GM04503 (cell line): ENCODE results near the gene MRM1.

ENCODE experiments used
- DNase-seq: peaks from one replicate; pipeline ENCODE4 v3.0.0-alpha.2; 2012; ENCODE audit warnings: low read depth

MRM1 gene

DNA sequence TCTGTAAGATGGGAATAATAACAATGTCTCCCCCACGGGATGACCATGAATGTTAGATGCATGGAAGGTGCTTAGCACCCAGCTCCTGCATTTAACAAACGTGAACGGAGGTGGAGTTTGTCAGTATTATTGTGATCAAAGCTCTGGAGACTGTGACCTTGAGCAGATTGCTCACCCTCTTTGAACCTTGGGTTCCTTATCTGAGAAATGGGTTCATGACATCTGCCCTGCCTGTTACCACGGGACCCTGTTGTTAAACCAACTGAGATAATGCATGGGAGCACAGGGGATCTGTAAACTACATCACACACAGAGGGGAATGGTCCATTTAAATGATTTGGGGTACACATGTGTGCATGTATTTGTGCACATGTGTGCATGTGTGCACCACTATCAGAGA, 29.6 kb downstream of the MRM1 start:
- no peak for DNase-seq

DNA sequence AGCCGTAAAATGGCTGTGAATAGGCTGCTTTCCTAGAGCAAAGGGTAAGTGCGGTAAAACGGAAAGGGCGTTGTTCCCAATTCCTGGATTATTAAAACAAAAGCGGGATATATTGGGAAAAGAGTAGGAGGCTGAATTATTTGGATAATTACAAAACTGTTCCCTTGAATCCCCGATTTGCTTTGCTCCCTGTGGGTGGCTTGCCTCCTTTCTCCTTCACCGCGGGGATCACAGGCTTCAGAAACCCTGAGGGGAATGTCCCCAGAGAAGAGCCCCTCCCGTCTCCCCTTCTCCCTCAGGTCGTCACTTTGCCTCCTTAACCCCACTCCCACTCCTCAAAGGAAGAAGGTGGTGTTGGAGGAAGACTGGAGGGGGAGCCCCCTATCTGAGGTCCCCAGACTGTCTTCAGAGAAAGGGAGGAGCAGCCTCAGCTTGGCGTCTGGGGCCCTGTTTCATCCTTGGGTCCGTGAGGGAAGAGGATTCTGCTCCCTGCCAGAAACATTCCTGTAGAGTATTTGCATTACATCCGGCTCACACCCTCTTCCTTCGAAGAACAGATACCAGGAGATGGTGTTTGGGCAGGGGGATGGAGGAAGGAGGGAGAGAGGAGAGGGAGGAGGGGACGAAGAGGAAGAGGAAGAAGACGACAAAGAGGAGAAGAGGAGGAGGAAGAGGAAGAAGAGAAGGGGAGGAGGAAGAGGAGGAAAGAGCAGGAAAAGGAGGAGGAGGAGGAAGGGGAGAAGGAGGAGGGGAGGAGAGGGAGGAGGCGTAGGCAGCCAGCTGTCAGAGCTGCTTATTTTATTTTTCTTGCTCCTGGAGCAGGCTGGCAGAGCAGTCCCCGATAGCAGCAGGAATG, 31.8 kb downstream of the MRM1 start:
- no peak for DNase-seq

DNA sequence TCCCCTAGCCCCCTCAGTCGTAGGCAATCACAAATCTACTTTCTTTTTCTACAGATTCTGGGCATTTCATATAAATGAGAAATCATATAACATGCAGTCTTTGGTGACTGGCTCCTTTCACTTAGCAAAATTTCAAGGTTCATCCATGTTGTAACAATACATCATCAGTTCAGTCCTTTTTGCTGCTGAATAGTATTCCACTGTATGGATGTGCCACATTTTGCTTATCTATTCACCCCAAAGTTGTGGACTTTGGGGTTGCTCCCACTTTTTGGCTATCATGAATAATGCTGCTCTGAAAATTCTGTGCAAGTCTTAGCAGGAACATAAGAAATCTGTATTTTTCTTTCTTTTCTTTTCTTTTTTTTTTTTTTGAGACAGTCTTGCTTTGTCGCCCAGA, 39.0 kb downstream of the MRM1 start:
- DNase-seq = no peak

DNA sequence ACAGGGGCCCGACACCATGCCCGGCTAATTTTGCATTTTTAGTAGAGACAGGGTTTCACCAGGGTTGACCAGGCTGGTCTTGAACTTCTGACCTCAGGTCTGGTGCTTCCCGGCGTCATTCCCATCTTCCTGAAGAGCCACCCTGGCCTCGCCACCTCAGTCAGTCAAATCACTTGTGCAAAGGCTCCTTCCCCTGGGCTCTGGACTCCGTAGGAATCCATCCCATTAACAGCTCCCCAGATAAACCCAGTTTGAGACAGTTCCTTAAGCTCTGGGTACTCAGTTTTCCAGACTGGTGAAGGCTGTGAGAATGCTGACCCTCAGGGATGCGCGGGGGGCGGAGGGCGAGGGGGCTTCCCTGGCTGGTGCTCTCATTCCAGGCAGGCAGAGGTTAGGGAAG, 39.5 kb downstream of the MRM1 start:
- DNase-seq = no peak

DNA sequence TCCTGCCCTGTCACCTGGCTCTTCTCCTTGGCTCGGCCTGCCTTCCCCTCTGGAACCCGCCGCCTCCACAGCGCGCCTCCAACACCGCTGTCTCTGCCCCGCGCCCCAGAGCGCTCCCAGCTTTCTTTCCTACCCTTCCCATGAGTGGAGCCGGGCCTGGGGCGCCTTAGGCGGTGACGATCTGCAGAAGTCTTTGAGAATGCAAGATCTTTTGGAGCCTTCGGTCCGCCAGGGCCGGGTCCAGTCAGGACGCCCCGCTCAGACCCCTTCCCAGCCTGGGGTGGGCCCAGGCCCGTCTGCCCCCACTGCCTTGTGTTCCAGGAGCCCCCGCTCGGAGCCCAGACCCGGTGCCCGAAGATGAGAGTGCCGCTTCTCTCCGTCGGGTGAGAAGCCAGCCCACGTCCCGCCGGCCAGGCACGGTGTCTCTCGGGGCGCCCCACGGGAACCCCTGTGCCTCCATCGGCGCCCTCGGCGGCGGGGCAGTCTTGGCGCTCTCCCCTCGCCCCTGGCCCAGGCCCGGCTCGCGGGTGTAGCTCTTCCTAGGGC, 40.0 kb downstream of the MRM1 start:
- no peak for DNase-seq

DNA sequence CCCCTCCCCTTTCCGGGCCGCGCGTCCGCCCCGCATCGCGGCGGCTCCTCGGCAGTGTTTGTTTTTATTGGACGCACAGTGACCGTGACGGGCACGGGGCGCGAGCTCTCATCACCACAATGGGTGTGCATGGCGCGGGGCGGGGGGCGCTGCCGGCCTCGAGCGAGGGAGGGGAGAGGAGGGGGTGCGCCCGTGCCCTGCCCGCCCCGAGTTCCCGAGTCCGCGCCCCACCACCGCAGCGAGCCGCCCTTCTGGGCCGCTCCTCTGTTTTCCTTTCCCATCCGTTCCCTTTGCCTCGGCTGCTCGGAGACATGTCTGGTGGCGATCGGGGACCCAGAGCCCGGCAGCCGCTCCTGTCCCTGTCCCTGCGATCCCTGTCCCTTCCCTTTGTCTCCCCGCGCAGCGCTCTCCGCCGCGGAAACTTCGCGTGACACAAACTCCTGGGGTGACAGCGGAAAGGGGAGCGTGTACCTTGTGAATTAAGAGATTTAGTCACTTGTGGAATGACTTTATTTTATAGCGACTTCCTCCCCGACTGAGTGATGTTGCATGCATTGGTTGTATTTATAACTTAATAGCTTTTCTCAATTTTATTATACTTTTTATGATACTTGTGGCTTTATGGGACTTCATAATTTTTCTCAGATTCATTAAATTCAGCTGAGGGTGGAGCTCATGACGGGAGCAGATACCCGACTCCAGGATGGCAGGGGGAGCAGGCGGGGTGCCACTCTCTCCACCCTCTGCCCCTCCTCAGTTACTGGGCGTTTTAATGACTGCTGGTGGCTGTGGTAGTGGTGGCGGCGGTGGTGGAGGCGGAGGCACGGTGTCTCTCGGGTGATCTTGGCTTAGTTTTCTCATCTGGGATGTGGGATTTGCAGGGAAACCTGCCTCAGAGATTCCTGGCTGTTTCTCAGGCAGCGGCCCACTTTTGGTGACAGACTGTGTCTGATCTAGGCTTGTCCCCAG, 40.8 kb downstream of the MRM1 start:
- no peak for DNase-seq

DNA sequence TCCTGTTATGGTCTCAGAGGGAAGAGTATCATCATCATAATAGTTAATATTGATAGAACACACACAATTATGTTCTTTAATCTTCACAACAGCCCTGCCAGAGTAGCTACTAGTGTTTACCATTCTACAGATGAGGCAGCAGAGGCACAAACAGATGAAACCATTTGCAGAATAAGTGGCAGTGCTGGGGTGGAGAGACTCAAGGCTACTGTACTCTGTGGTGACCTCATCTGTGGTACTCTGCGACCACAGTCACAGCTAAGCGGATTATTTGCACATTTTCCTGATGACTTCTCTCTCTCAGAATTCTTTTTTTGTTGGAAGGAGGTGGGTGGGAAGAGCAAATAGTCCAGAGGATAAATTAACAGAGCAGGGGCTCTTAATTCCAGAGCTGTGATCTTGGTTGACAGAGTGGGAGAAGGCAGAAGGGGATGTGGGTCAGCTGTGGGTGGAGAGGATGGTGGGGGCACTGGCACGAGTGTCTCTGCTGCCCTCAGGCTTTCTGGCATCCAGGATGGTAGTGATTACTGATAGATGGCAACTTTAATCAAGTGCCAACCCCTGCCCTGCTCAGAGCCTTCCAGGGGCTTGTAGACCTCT, 41.8 kb downstream of the MRM1 start:
- DNase-seq = no peak

DNA sequence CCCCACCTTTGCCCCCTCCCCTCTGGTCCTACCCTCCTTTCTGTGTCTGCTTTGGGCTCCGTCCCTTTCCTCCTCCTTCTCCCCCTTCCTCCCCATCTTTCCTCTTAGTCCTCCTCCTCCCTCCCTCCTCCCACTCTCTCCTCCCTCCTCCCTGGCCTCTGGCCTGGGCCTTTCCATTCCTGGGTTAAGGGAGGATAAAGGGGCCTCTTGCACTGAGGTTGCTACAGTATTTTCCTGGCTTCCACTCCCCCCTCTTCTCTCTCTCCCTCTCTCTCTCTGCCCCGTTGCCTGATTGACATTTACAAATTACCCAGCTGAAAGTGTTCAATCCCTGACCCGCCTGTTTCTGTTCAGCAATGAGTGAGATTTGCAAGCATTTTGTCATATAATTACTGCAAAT, 44.0 kb downstream of the MRM1 start:
- DNase-seq = no peak

DNA sequence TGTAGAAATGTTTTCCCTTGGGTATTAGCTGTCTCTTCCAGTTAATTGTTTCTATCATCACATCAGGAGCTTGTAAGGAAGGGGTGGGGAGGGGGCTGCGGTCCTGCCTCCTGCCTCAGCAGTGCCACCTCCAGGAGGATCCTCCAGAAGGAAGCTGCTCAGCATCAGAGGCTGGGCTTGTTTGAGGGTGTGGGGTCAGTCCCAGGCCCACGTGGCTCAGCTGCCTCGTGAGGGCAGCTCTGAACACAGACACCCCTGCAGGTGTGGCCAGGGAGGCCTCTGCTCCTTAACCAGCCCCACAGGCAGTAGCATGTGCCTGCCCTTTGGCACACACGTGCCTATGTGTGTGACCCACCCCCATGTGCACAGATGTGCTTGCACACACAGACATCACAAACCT, 46.3 kb downstream of the MRM1 start:
- DNase-seq = no peak

DNA sequence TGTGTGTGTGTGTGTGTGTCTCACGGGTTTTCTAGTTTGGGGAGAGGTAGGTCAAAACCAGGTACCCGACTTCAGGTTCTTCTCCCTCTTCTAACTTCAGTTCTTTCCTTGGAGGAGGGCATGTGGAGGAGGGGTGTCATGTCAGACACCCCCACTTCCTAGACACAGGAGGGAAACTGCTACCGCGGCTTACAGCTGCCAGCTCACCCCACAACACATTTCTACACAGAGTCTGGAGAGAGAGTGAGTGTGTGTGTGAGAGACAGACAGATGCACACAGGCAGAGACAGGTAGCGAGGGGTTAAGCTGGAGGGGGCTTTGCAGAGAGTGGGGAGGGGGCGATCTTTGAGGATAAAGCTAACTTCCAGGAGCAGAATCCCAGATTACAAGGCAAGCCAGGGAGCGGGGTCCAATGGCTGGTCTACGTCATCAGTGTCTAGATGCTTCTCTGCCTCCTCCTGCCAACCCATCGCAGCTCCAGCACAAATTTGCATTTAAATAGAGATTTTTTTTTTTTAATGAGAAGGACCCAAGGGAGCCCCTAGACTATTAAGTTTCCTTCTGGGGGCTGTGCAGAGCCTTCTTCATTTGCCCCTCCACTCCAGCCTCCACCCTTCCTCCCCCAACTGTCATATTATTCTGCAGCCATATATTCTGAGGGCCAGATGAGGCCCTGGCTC, 48.9 kb downstream of the MRM1 start:
- no peak for DNase-seq

DNA sequence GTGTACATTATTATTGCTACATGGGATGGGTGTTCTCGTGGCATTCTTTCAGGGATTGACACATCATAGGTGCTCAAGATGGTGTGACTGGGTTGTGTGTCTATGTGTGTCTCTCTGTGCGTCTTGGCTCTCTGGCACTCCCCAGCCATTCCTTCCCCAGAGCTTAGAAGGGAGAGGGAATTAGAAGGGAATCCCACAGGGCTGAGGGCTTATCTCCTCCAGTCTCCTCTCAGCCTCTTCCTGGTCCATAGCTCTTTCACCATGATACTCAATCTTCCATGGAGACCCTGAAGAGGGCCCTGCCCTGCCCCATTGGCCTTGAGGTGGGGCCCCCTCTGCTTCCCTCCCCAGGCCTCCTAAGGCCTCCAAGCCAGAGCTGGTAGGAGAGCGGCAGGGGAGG, 52.0 kb downstream of the MRM1 start:
- DNase-seq = no peak

DNA sequence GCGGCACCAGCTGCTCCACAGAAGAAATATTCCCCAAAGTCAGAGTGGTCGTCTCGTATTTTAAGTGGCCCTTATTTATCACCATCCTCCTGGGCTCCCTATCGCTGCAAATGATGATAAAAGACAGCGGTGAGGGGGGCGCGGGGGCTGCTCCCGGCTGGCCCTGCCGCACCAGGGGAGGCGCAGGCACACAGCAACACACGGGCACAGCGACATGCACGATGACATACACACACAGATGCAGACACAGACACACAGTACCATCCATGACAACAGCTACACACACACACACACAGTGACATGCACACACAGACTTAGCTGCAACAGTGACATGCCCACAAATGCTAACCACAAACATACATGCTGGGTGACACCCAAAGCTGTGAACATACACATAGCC, 52.5 kb downstream of the MRM1 start:
- no peak for DNase-seq

DNA sequence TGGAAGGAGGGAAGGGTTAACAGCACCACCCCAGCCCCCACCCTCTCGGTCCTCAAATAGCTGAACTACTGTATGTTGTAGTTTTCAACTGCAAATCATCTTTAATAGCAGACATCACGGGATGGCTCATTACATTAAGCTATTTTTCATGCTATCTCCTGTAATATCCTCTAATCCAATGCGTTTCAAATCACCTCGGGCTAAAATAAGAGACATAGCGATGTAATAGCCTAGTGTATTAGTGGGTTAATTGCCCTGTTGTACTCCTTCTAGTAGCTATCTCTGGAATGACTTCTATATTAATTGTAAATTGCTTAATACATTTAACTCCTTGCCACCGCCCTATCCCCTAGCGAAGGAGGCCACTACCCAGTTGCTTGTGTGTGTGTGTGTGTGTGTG, 54.3 kb downstream of the MRM1 start:
- DNase-seq = no peak

DNA sequence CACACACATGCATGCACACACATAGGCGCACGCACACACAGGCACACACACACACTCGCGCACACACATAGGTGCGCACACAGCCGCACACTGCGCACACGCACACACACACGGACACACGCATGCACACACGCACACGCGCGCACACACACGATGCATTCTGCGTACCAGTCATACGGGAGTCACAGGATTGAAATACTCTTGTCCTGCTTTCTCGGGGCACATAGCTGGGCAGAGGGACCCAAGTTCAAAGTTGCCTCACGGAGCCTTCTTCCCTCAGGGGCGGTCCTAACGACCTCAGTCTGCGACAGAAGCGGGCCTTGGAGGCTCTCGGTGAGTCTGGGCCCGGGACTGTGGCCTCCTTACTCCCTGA, 56.0 kb downstream of the MRM1 start:
- no peak for DNase-seq

DNA sequence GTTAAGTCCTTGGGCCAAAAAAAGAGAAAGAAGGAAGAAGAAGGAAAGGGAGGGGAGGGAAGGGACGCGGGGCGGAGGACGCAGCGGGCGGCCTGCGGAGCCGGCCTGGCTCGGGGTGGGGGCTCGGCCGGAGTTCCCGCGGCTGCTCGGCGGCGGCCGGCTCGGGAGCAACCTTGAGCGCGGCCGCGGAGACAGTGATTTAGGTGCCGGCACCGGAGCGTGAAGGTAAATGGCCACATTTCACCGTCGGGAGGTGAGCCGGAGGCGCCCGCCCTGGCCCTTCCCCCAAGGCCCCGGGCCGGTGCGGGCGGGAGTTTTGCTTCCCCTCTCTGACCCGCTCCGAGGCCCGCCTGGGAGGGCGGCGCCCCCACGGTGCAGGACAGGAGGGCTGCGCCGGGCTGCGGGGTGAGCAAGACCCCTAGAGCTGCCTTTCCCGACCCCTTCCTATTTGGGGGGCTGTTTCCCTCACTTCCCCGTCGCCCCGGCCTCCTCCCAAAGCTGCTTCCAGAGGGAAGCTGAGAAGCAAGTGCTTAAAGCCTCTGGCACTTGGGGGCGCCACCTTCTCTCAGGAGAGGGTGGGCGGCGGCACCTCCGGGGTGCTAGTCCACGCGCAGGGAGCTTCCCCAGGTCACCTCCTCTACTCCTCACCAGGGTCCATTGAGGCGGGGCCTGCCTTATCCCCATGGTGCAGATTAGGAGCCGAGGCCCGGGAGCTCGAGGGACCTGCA, 56.5 kb downstream of the MRM1 start:
- no peak for DNase-seq
